ENCODE measurements around the gene DAP.

Gene DAP

GRCh38 chr5:10761933-10762775, 1.1 kb upstream of the DAP start:
- DNase-seq (ENCODE audit: low read depth in 2 of 3, low spot score in 1 of 3): no peak

- no peak for DNase-seq (ENCODE audit: low read depth in 2 of 3, low spot score in 1 of 3)
Measured at GRCh38 chr5:10760921-10761184, 181 bp downstream of the DAP start.

GRCh38 chr5:10760096-10760920, 726 bp downstream of the DAP start:
- DNase-seq (ENCODE audit: low read depth in 2 of 3, low spot score in 1 of 3): peak in 1 of 3 donors; percentile 4

- DNase-seq (ENCODE audit: low read depth in 2 of 3, low spot score in 1 of 3): no peak
Measured at GRCh38 chr5:10759111-10759510, 1.9 kb downstream of the DAP start.

GRCh38 chr5:10757922-10758555, 3.0 kb downstream of the DAP start:
- DNase-seq (ENCODE audit: low read depth in 2 of 3, low spot score in 1 of 3): no peak

GRCh38 chr5:10757043-10757442, 4.0 kb downstream of the DAP start:
- no peak for DNase-seq (ENCODE audit: low read depth in 2 of 3, low spot score in 1 of 3)

- DNase-seq (ENCODE audit: low read depth in 2 of 3, low spot score in 1 of 3): peak in 1 of 3 donors; percentile 2
Measured at GRCh38 chr5:10756549-10756948, 4.5 kb downstream of the DAP start.

- no peak for DNase-seq (ENCODE audit: low read depth in 2 of 3, low spot score in 1 of 3)
Measured at GRCh38 chr5:10753178-10753577, 7.9 kb downstream of the DAP start.

GRCh38 chr5:10752451-10752850, 8.6 kb downstream of the DAP start:
- DNase-seq (ENCODE audit: low read depth in 2 of 3, low spot score in 1 of 3): no peak

- DNase-seq (ENCODE audit: low read depth in 2 of 3, low spot score in 1 of 3): no peak
Measured at GRCh38 chr5:10750909-10751308, 10.1 kb downstream of the DAP start.

- DNase-seq (ENCODE audit: low read depth in 2 of 3, low spot score in 1 of 3): no peak
Measured at GRCh38 chr5:10747678-10748622, 13.1 kb downstream of the DAP start.

- DNase-seq (ENCODE audit: low read depth in 2 of 3, low spot score in 1 of 3): no peak
Measured at GRCh38 chr5:10746711-10747110, 14.3 kb downstream of the DAP start.

- DNase-seq (ENCODE audit: low read depth in 2 of 3, low spot score in 1 of 3): no peak
Measured at GRCh38 chr5:10745133-10745532, 15.9 kb downstream of the DAP start.

- no peak for DNase-seq (ENCODE audit: low read depth in 2 of 3, low spot score in 1 of 3)
Measured at GRCh38 chr5:10744681-10745080, 16.4 kb downstream of the DAP start.

GRCh38 chr5:10743951-10744350, 17.1 kb downstream of the DAP start:
- DNase-seq (ENCODE audit: low read depth in 2 of 3, low spot score in 1 of 3): no peak

GRCh38 chr5:10743526-10743925, 17.5 kb downstream of the DAP start:
- no peak for DNase-seq (ENCODE audit: low read depth in 2 of 3, low spot score in 1 of 3)

- DNase-seq (ENCODE audit: low read depth in 2 of 3, low spot score in 1 of 3): no peak
Measured at GRCh38 chr5:10741661-10742060, 19.4 kb downstream of the DAP start.

GRCh38 chr5:10740384-10740783, 20.6 kb downstream of the DAP start:
- no peak for DNase-seq (ENCODE audit: low read depth in 2 of 3, low spot score in 1 of 3)

- DNase-seq (ENCODE audit: low read depth in 2 of 3, low spot score in 1 of 3): no peak
Measured at GRCh38 chr5:10737880-10738279, 23.2 kb downstream of the DAP start.

- no peak for DNase-seq (ENCODE audit: low read depth in 2 of 3, low spot score in 1 of 3)
Measured at GRCh38 chr5:10736808-10737207, 24.2 kb downstream of the DAP start.

GRCh38 chr5:10736354-10736753, 24.7 kb downstream of the DAP start:
- no peak for DNase-seq (ENCODE audit: low read depth in 2 of 3, low spot score in 1 of 3)
